ENCODE measurements around the gene RPS21. TPM values are rescaled to one million over a fixed set of nuclear protein-coding genes. Genes with fewer than 3 reads are reported as not detected.
"Not testable (repeated sequence)": the region's sequence is repeated elsewhere in the genome, so short reads cannot be mapped to it uniquely, and the experiment has no call there.

RPS21 gene
- total RNA-seq, 1 donor from 2014 or later, result 1,089 TPM

GRCh38 chr20:62371588-62372041, 15.3 kb upstream of the RPS21 start:
- Mint-ChIP-seq H3K9me3 (no peaks in the 10 kb centered on the region), H3K4me3 (no peak overlapping the region), H3K27ac (no peak overlapping the region), H3K27me3 (ENCODE audit: low read depth) (no peaks in the 10 kb centered on the region), H3K36me3 (peaks cover 2% of the 10 kb centered on the region), H3K4me1 (peaks cover 43% of the 10 kb centered on the region)
- DNase-seq (ENCODE audit: low spot score in 2 of 2, unreplicated experiment in 2 of 2), result no peak
- no peak for TF ChIP-seq CTCF (IDR thresholded peaks at IDR 0.05; ENCODE audit: unreplicated experiment)

DNA sequence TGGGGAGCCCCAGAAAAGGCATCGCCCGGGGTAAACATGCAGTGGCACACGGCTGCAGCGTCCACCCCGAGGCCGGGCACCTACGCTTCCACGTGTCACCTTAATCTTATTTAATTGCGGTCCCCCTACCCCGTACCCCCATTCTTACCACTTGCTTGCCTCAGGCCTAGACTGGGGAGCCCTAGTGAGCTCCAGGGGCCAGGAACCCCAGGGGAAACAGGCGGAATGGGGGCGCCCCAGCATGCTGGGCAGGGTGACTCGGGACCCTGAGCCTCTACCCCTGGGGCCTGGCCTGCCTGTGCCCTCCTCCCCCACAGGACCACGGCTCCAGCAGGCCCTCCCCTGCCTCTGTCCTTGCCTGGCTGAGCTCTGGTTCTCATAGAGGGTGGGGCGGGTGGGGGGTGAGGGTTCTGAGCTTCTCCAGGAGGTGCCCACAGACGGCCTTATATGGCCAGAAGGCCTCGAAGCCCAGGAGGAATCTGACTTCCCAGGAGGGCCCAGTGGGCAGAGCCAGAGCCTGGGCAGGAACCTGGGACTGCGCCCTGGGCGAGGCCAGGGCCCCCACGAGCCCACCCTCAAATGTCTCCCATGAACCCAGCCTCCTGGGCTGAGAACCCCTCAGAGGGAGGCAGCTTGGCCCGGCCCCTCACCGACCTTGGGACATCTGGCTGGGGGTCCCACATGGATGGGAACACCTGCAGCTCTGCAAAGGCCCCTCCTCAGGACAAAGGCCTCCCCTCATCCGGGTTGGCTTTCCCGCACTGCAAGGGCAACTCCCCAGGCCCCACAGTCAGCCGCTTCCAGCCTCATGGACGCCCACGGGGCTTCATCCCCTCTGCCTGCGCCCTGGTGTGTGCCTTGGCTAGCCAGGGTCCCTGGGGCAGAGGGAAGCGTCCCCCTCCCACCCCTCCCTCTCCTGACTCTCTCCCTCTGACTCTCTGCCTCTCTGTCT, 14.6 kb upstream of the RPS21 start:
- TF ChIP-seq CTCF (IDR thresholded peaks at IDR 0.05; ENCODE audit: unreplicated experiment), result no peak
- DNase-seq (ENCODE audit: low spot score in 2 of 2, unreplicated experiment in 2 of 2), result no peak
- H3K36me3 Mint-ChIP-seq, result peaks cover 2% of the 10 kb centered on the region
- no peaks in the 10 kb centered on the region for H3K27me3 Mint-ChIP-seq (ENCODE audit: low read depth)
- peak overlapping the region; percentile 79 for H3K27ac Mint-ChIP-seq
- H3K4me1 Mint-ChIP-seq, result peaks cover 50% of the 10 kb centered on the region
- no peaks in the 10 kb centered on the region for H3K9me3 Mint-ChIP-seq
- H3K4me3 Mint-ChIP-seq, result no peak overlapping the region

DNA sequence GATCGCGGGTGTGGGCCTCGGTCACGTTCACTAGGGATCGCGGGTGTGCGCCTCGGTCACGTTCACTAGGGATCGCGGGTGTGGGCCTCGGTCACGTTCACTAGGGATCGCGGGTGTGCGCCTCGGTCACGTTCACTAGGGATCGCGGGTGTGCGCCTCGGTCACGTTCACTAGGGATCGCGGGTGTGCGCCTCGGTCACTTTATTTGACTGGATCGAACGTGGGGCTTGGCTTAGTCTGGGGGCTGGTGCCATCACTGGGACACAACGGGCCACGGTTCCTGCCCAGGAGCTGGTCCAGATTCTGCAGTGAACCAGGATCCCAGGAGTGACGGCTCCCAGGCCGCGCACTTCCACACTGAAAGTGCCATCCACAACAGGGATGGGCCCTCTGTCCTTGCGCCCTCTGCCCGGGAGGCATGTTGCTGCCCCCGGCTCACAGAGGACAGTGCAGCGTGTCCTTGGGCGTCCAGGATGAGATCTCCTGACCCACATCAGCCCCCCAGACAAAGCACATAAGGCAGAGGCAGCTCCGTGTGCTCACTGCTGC, 13.2 kb upstream of the RPS21 start:
- H3K27me3 Mint-ChIP-seq (ENCODE audit: low read depth); H3K9me3 Mint-ChIP-seq; H3K36me3 Mint-ChIP-seq; DNase-seq (ENCODE audit: low spot score in 2 of 2, unreplicated experiment in 2 of 2); H3K4me3 Mint-ChIP-seq: not testable (repeated sequence)
- H3K27ac Mint-ChIP-seq, result peak overlapping the region; percentile 92
- H3K4me1 Mint-ChIP-seq, result peaks cover 49% of the 10 kb centered on the region

DNA sequence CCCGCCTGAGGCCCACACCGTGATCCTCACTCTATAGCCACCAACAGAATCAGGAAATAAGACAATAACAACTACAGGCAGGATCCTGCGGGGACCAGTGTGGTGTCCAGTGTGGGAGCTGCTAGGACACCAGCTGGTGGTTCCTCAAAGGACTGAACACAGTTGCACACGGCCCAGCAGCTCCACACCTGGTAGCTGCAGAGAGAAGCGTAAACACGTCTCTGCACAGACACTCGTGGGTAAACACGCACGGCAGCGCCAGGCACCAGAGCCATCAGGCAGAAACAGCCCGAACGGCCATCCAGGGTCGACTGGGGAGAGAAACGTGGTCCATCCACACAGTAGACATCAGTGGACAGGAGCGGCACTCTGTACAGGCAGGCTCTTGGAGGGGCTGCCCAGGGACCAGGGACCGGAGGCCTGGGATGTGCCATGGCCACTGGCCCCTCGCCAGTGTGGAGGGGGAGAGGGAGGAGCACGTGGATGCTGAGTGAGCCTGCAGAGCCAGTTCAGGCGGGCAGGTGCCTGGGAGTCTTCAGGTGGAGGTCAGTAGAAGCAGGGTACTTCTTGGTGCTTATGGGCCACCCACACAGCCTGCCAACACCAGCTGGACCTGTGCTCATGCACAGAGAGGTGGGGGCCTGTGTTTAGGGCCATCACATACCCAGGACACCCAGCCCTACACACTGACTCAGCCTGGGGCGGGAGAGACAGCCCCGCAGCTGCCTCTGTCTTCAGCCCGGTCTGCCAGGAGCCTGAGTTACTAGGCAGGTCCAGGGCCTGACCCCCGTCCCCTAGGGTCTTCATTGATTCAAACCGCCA, 12.4 kb upstream of the RPS21 start:
- H3K9me3 Mint-ChIP-seq, result no peaks in the 10 kb centered on the region
- peaks cover 45% of the 10 kb centered on the region for H3K4me1 Mint-ChIP-seq
- H3K27ac Mint-ChIP-seq, result peak overlapping the region; percentile 92
- no peak for TF ChIP-seq CTCF (IDR thresholded peaks at IDR 0.05; ENCODE audit: unreplicated experiment)
- no peak for DNase-seq (ENCODE audit: low spot score in 2 of 2, unreplicated experiment in 2 of 2)
- H3K27me3 Mint-ChIP-seq (ENCODE audit: low read depth), result no peaks in the 10 kb centered on the region
- H3K4me3 Mint-ChIP-seq, result no peak overlapping the region
- peaks cover 2% of the 10 kb centered on the region for H3K36me3 Mint-ChIP-seq

GRCh38 chr20:62376112-62377063, 10.5 kb upstream of the RPS21 start:
- H3K4me1 Mint-ChIP-seq, result peaks cover 43% of the 10 kb centered on the region
- H3K27ac Mint-ChIP-seq, result peak overlapping the region; percentile 97
- peaks cover 2% of the 10 kb centered on the region for H3K36me3 Mint-ChIP-seq
- peak; percentile 78 to 84 for DNase-seq (ENCODE audit: low spot score in 2 of 2, unreplicated experiment in 2 of 2)
- H3K4me3 Mint-ChIP-seq, result no peak overlapping the region
- H3K9me3 Mint-ChIP-seq, result no peaks in the 10 kb centered on the region
- no peaks in the 10 kb centered on the region for H3K27me3 Mint-ChIP-seq (ENCODE audit: low read depth)
- peak; percentile 39 for TF ChIP-seq CTCF (IDR thresholded peaks at IDR 0.05; ENCODE audit: unreplicated experiment)

Measured in mesothelial cell of epicardium (in vitro differentiated cells).